Stimulated activated CD8-positive, alpha-beta memory T cell treated with anti-CD3 and anti-CD28 coated beads, Interleukin-4, amount 100 ng/mL, for 24 hours (primary cell): Measurements from ENCODE around the gene SLC24A5.

Experiments
- DNase-seq: peaks from one replicate; pipeline ENCODE4 v3.0.0-alpha.2; 2020; ENCODE audit warnings: low read depth

The SLC24A5 gene

GRCh38 chr15:48120745-48121144 is at the start of gene SLC24A5:
Gene SLC24A5 (plus strand): TSS chr15:48120990. CDS start chr15:48121045, 55 bp downstream.
- DNase-seq, result no peak

GRCh38 chr15:48072941-48073340 is 47.8 kb upstream of the SLC24A5 start:
- no peak for DNase-seq

DNA sequence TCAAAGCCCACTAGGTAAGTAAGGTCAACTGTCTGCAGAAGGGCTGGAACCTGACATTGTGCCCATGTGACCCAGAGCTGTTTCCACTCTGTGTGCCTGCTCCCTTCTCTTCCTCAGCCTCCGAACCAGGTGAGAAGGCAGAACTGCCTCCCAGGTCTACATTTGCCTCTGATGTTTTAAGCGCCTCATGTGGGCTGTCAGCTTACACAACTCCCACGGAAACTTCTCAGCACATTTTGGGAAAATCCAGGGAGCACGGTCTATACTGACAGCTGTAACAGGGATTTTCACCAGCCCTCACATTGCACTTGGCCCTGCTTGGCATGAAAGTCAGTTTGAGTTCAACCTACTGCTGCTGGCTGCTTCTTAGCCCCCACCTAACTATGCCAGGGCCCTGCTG is 46.9 kb upstream of the SLC24A5 start:
- no peak for DNase-seq

GRCh38 chr15:48076454-48076853 is 44.3 kb upstream of the SLC24A5 start:
- no peak for DNase-seq

DNA sequence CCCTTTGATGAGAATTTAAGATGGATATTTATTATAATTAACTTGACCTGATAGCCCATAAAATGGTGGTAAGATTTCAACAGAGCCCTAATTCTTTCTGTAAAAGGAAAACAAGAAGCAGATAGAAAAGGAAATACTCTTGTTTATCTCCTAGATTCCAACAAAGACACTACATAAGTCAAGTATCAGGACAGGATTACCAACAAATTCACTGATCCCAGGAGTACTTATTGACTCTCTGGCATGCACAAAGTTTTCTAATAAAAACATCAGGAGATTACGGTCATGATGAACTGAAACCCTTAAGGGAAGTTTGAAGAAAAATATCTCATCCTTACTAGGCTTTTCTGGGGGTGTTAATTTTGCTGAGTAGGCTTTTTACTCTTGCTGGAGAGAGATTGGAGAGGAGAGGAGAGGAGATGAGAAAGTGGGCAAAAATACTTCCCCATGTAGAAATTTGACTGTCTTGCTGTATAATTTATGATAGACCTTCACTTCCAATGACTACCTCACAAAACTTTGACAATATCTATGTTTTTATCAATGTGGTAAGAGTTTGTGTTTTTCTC is 43.1 kb upstream of the SLC24A5 start:
- no peak for DNase-seq

GRCh38 chr15:48084759-48085590 is 35.8 kb upstream of the SLC24A5 start:
- DNase-seq, result no peak

DNA sequence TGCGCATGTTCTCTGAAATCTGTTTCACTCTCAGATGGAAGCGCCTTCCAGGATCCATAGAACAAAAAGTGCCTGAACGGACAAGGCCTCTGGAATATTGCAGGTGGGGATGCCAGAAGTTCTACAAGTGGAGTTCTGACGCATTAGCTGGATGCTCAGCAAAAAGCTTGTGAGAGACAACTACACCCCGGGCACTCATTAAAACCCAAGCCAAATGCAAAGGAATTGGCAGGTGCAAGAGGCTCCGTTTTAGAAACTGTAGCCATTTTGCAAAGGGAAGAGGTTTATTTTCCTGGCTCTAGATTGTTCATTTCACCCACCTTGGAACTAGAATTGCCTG is 35.2 kb upstream of the SLC24A5 start:
- no peak for DNase-seq

GRCh38 chr15:48086133-48086532 is 34.7 kb upstream of the SLC24A5 start:
- DNase-seq, result no peak

GRCh38 chr15:48086576-48086975 is 34.2 kb upstream of the SLC24A5 start:
- DNase-seq, result no peak

GRCh38 chr15:48087844-48088243 is 32.9 kb upstream of the SLC24A5 start:
- no peak for DNase-seq

GRCh38 chr15:48089702-48090101 is 31.1 kb upstream of the SLC24A5 start:
- no peak for DNase-seq

DNA sequence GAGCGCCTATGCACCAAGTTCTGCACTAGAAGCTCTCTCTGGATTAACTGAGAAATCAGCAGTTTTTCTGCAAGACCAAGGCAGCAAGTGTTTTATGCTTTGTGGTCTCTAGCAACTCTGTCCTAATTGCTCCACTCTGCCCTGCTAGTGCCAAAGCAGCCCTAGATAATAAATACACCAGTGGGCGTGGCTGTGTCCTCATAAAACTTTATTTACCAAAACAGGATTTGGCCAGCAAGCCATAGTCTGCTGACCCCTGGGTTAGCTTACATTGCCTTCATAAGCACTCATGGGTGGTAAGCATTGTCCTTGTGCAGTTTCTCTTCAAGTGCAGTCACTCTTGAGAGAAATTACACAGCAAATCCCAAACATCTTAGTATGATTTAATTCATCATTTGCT is 30.7 kb upstream of the SLC24A5 start:
- DNase-seq, result no peak

GRCh38 chr15:48090666-48091065 is 30.1 kb upstream of the SLC24A5 start:
- no peak for DNase-seq

DNA sequence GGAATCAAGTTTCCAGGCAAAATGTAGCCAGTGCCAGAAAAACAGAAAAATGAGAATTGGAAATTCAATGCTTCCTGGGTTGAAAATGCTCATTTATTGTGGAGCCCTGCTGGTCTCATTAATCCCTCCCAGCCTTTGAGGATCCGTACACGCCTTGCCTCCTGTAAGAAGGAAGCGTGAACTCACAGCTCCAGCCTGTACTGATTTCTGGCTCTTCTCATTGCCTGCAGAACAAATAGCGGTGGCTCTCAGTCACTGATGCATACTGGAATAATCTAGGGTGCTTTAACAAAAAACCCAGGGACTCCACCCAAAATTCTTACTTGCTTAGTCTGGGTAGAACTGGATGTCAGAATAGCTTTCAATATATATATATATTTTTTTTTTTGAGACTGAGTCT is 29.3 kb upstream of the SLC24A5 start:
- no peak for DNase-seq

GRCh38 chr15:48096355-48096786 is 24.4 kb upstream of the SLC24A5 start:
- DNase-seq, result no peak

- no peak for DNase-seq
Measured at GRCh38 chr15:48096813-48097212, 24.0 kb upstream of the SLC24A5 start.

DNA sequence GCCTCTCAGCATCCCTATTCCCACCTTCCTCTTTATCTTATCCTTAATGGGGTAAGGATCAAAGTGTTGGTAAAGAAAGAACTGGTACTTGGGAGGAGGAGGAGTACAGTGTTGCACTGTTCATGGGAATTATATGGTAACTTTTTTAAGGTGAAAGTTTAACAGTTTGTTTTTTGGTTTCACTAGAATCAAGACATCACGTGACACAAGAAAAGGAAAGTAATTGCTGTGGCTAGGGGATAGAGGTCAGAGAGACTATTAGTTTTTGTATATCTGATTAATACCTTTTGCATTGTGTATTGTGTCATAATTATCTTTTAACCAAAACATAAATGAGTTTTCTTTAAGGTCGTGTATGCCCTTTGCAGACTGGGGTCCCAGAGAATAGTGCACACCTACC is 23.5 kb upstream of the SLC24A5 start:
- DNase-seq, result no peak

GRCh38 chr15:48101376-48101961 is 19.3 kb upstream of the SLC24A5 start:
- DNase-seq, result no peak

GRCh38 chr15:48102167-48102566 is 18.6 kb upstream of the SLC24A5 start:
- DNase-seq, result no peak

DNA sequence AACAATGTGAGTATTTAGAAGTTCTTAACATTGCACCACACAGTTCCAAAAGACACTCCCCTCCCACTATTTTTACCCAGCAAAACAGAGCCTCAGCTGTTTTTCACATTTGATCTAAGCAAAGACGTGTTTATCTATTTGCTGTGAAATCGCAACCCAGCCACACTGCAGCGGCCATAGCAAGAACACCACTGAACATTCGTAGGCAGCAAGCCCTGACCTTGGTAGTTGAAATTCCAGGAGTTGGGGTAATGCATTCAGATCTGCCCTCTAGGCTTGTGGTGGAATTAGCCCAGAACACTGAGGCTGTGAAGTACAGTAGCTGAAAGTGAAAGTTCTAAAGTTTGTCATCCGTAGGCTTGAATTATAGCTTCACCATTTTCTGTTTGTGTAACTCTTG is 17.1 kb upstream of the SLC24A5 start:
- DNase-seq, result no peak

DNA sequence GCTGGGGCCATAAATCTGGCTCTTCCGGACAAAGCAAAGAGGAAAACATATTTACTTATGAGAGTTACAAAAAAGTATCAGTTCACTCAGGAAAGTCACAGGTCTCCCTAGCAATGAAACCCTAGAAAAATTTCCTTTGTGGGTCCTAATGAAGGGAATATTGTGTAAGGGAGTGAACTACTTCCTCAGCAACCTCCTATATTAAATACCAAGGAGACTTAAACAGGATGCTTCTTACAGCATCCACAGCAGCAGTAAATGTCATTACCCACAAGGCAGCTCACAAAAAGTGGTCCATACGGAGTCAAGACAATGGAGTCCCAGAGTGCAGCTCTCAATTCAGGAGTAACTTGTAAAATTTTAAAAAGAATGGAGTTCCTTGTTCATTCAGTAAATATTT is 14.9 kb upstream of the SLC24A5 start:
- no peak for DNase-seq

- DNase-seq, result no peak
Measured at GRCh38 chr15:48109212-48109611, 11.6 kb upstream of the SLC24A5 start.

- no peak for DNase-seq
Measured at GRCh38 chr15:48109856-48110531, 10.8 kb upstream of the SLC24A5 start.
